GM19035 (cell line): ENCODE measurements around the gene ATXN7L1.
"Not testable (repeated sequence)": the region's sequence is repeated elsewhere in the genome, so short reads cannot be mapped to it uniquely, and the experiment has no call there.

Experiments
- ATAC-seq: cut with Tn5 transposase; IDR thresholded peaks from one replicate; pipeline ENCODE4 v1.9.1; 2021; ENCODE audit not compliant: unreplicated experiment

Gene ATXN7L1

DNA sequence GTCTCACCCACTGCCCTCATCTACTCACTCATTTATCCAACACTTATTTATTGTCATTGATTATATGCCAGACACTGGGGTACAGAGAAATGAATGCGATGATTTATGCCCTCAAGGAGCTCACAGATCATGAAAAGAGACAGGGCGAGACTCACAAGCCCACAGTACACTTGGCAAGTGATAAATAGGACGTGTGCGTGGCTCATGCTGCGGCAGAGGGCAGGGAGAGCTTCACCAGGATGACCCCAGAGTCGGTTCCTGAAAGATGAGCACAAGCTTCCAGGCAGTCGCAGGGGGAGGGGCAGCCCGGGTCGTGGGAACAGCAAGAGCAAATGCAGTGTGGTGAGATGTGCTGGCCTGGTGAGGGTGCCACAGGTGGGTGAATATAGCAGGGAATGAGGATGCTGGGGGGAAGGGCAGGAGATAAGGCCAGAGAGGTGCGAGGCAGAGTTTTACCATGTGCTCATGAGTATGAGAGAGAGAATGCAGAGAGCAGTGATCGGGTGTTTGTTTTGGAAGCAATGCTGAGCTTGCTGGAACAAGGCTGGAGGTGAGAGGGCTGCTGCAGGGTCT, 70.9 kb downstream of the ATXN7L1 start:
- ATAC-seq: no peak

DNA sequence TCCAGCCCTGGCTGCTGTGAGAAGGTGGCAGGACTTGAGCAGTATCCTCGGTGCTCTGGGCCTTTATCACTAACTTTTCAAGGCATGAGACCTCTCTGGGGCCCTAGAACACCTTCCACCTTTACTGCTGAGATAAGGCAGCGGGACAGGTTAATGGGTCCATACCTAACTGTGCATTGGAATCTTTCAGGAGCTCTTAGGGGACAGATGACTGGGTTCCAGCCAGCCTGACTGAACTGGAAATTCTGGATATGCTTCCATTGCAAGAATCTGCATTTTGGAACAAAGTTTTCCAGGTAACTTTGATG, 73.0 kb downstream of the ATXN7L1 start:
- no peak for ATAC-seq

DNA sequence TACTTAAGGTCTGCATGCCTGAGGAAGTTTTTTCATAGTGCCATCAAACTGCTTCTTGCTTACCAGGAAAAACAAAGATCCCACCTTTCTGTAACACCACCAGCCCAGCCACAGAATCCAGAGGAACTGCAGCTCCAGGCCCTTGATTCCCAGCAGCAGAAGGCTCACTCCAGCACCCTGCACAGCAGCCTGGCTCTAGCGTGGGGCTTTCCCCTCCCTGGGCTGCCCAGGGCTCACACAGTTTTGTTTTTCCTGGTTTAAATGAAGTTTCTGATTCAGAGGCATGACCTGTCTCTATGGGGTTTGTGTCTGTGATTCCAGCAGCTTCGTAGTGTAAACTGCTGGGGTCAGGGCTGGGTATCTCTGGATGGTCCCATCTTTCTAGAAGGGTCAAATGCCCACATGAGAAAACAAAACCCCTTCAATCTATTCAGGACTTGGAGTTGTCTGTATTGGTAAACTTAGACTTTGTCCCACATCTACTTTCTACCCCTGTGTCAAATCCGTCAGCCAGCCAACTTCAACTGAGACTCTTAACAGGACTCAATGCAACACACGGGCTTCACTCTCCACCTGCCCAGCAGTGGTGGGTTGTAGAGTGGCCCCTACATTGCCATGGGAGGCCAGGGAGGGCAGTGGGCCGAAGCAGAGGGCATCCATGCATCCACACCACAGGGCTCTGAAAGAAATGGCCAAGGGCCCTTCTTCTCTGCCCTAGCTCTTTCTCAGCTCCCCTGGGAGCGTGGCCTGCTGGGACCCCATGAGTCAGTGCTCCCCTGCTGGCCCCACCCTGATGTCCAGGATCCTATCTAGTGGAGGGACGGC, 73.6 kb downstream of the ATXN7L1 start:
- ATAC-seq: no peak

DNA sequence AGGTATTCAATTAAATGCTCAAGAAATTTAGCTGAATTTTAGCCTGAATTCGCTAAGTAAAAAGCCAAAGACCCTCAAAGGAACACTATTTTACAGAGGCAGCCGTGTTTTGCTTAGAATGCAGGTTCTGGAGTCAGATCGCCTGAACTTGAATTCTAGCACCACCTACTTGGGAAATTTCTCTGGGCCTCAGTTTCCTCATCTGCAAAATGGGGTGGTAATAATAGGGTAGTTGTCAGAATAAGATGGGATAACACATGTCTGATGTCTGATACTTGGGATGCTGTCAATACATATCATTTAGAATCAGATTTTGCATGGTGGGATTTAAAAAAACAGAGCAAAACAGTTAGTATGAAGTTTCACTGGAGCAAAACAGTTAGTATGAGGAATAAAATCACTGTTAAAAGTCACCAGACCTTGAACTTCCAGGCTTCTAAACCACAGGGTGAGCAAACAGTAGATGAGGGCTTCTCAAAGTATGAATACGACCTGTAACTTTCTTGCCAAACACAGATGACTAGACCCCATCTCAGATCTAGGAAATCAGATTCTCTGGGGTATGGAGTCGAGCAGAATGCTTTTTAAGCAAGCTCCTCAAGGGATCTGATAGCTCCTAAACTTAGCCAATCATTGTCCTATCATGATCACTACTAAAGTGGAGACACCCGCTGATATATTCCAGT, 75.4 kb downstream of the ATXN7L1 start:
- no peak for ATAC-seq

DNA sequence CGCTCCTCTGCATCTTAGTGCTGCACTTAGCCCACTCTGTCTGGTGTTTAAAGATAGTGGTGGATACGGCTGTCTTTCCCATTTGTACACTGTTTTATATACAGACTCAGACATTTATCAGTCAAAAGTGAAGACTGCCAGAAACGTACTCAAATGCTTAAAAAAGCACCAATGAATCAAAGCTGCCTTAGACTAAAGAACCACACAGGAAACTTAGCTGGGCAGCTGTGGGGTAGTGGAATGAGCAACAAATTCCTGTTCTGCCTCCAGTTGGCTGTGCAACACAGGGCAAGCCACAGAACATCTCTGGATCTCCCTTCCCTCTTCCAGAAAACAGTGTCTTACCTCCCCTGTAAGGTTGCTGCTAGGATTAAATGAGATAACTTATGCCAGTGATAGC, 76.0 kb downstream of the ATXN7L1 start:
- no peak for ATAC-seq

DNA sequence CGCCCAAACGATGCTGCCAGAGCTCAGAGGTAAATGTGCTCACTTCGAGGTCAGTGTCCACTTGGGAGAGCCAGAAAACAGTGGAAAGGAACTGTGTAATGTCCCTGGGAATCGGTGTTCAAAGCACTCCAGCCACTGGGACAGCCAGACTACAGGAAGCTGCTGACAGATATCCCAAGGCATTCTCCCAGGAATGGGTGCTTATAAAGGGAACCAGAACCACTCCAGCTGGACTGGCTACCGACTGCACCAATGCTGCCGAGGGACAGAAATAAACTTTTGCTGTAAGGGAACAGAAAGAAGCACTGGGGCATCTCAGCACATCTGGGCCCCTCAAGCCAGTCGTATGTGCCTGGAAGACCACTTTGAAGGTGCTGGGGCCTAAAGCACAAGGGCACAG, 76.7 kb downstream of the ATXN7L1 start:
- ATAC-seq: no peak

DNA sequence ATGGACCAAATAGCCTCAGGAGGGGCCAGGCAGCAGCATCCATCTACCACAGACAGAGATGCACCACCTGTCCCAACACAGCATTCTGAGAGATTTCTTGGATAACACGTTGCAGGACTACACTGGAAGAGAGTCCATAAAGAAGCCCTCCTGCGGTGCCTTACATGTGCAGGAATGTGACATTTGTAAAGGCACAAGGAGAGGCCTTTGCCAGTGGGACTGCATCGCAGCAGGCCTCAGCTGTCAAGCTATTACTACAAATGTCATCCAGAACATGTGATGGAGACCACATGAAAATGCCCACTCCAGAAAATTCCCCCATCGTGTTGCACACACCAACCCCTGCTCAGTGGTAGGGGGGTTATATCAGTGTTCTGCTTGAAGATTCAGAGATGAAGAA, 77.4 kb downstream of the ATXN7L1 start:
- no peak for ATAC-seq

DNA sequence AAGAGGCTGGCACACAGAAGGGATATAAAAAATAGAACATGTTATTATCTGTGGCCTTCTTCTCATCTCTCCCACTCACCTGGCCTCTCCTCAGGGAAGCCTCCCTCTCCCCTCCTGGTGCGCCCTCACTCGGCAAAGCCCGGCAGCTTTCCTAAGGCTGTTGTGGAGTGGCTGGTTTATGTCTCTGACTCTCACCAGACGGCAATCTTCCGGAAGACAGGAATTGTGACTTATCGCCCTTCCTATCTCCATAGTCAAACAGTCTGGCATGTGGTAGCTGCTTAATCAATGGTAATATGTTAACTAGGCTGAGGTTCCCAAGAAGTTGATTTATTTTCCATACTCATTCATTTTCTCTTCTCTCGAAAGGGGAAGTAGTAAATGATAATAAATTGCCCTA, 78.7 kb downstream of the ATXN7L1 start:
- no peak for ATAC-seq

DNA sequence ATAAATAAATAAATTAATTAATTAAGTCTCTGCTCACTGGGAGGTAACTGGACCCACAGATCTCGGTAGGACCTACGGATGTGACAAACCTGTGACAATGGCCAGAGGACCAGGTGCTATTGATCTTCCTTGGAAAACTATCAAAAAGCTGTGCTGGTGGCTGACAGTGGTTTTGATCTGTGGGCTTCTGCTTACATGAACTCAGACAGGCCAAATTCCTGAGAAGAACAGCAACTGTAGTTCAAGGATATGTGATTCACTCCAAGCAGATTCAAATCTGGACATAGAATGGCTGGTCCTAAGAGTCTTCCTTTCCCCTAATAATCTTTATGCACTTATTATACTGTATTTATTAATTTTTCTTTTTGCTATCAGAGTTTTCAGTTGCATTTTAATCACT, 80.0 kb downstream of the ATXN7L1 start:
- no peak for ATAC-seq

DNA sequence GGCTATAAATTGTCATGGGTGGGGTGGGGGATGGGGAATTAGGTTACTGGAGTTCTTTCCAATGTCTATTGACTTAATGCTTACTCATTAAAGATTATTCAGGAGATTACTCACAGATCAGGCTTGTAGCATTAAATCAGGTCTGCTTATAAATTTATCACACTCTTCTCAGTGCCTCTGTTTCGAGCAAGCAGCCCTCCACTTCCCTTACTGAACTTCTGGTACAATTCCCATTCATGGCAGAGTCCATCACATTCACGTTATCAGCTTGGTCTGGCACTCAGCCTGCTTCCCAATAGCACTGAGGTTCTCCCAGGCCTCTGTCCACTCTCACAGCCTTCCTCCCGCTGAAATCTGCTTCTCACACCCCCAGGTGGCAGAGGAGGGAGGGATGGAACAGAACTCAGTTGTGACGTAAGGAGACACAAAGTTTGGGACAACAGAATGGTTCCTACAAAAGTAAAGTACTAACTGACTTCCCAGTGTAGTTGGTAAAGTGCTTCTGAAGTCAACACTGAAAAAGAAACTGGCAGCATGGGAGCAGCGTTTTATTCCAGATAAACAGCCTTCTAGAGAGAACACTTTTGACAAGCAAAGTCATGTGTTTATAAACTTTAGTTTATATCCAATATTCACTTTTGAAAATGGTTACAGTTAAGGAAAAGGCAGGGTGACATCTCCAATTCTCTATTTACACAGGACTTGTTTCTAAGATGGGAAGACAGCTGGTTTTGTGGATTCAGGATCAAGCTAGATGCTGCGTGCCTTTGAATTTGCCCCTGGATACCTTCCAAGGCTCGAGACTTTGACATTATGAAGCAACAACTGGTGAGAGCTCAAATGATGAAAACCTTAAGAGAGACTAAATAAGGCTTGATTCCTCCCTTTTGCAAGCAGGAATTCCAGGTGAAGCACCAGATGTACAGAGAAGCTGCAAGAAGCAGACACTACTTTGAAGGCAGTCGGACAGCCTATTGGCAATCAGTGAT, 81.4 kb downstream of the ATXN7L1 start:
- ATAC-seq: no peak

DNA sequence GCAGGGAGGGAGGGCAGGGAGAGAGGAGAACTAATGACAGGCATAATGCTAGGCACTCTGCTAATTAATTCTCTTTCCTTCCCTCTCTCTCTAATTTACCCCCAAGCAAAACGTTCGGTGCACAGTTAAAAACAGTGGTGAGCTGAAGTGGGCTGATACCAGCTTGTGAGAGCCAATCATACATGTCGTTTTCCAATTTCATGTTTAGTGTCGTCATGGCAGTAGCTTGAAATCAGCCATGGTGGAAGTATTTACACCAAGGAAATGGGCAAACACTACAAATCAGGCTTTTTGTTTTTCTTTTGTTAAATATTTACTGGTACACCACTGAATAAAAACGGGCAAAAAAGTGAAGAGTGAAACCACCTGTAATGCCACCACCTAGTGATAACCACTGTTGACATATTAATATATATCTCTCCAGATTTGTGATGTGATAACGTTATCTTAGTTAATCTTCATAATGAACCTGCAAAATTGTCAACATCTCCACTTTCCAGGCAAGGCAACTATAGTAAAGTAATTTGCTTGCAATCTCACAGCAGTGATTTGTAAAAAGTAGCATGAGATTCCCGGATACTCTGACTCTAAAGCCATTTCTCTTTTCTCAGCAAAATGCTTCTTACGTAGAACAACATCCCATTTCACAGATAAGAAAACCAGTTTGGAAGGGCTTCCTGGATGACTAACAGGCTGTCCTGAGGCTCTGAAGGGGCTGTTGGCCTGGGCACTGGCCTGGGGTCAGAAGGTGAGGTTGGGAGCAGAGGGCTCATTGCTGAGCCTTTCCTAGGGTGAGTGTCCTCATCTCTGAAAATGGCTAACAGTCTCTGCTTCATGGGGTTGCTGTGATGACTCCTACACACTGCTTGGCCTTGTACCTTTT, 83.7 kb downstream of the ATXN7L1 start:
- ATAC-seq: no peak

DNA sequence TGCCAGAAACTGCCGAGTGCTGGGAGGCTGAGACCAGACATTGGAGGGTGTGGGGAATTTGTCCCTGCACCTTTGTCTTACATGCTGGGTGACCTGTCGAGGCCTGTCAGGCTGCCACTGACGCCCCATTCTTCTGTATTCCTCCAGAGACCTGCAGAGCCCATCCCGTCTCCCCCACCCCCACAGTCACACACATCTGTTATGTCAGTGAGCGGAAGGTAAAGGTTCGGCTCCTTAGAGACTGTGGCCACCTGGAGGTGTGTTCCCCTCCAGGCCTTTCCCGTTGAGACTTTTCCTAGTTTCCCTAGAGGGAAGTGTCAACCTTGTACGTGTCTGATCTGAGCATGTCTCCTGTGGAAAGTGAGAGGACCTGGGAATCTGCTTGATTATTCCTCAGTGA, 84.5 kb downstream of the ATXN7L1 start:
- ATAC-seq: no peak

DNA sequence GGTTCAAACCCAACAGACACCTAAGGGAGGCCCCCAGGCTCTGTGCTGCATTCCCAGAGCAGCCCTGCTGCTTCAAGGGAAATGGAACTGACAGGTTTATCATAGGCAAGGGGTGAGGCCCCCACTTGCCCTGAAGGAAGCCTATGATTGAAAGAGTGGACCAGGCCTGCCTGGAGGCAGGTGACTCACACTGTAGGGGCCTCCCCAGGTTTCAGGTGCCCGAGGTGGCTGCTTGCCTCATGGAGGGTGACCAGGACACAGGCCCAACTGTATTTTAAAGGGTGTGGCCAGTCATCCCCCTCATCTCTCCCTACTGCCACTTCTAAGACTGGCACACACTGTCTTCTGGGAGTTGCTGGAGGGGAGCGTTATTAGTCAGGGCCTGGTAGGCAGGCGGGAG, 85.4 kb downstream of the ATXN7L1 start:
- ATAC-seq: no peak

DNA sequence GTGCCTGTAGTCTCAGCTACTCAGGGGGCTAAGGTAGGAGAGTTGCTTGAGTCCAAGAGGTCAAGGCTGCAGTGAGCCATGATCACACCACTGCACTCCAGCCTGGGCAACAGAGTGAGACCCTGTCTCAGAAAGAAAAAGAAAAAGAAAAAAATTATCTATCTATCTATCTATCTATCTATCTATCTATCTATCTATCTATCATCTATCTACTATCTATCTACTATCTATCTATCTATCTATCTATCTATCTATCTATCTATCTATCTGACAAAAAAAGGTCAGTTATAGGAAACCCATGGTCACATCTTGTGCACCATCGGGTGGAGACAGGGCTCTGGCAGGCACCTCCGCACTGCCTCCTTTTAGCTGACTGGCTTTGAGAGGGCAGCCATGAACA, 85.9 kb downstream of the ATXN7L1 start:
- not testable (repeated sequence) for ATAC-seq

DNA sequence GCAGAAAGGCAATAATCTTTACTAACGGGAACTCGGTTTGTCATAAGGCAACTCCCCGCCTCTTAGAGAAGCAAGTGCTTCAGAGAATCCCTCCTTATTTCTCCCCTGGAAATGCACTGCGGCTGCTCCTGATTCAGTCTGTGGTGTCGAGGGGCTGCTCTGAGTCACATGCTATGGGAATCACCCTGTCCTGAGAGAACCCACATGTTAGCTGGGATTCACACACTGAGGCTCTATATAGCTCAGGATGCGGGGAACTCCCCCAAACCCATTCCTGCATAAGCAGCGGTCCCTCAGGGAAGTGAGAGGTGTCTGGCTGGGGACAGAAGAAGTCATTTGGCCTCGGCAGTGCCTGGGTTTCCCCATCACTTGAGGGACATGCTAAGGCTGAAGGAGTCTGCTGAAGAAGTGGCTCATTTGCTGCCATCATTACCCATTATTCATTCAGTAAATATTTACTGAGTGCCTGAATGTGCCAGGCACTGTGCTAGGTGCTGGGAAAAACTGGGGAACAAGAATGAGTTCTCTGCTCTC, 87.5 kb downstream of the ATXN7L1 start:
- no peak for ATAC-seq

DNA sequence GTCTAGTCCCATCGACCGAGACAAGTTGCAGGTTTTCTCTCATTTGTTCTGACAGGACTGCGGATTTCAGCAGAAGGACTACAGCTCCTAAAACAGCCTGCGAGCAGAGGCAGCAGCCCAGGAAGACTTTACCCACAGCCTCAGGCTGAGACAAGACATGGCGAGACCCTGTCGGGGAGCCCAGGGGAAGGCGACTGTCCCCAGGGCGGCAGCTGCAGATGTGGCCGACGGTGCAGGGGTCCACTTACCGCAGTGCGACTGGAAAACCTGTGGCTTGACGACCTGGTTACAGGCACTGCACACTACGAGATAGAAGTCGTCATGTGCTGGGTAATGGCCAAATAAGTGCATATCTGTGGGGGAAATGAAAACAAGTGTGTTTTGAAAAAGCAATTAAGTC, 88.0 kb downstream of the ATXN7L1 start:
- no peak for ATAC-seq

DNA sequence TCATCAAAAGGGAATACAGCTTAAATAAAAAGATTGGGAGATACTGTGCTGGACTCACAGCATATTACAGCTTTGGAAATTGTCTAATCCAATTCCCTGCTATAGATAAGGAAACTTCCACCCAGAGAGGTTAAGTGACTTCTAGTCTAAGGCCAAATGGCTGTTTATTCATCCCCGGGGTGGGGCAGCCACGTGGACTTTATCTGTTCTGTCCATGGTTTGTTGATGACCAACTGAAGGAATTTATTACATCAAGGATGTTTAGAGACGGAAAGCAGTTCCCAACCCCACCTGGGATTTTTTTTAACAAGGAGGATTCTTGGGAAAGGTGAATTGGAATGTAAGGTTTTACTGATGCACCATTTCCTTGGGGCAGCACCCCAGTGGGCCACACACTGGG, 88.6 kb downstream of the ATXN7L1 start:
- no peak for ATAC-seq

DNA sequence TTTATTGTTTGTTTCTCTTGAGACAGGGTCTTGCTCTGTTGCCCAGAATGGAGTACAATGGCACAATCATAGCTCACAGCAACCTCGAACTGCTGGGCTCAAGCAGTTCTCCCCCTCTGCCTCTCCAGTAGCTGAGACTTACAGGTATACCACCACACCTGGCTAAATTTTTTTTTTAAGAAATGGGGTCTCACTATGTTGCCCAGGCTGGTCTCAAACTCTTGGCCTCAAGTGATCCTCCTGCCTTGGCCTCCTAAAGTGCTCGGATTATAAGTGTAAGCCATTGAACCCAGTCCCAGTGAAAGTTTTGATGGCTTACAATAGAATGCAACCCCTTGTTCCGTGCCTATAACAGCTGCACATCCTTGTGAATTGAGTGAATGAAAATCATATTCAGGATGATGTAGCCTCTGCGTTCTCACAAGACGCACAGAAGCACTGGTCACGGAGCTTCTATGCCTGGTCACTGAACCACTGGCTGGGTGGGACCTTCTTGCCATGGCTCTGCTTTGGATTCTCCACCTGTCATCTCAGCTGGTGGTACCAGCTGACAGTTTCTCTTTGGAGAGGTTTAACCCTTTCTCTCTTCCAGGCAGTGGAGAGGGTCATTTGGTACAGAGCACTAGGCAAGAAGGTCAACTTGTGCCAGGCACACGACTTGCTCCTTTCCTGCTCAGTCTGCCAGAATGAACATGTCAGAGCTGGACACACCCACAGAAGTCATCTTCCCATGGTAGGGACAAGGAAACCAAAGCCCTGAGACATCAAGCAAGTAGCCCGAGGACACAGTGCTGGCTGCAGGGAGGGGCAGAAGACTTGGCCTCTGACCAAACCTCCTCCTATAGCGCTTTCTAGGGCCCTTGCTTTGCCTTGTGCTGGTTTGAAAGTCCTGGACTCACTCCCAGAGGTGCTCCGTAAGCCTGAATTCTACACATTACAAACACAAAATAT, 89.6 kb downstream of the ATXN7L1 start:
- ATAC-seq: no peak
